ENCODE results near the gene KRT6C.
A peak's percentile ranks its signal among the peaks of the same experiment; 100 is the strongest.

Gene KRT6C

GRCh38 chr12:52434081-52434733 lies 39.4 kb downstream of the KRT6C start, which contains the start of gene KRT75 (continued):
- no peak for TF ChIP-seq ZNF785 (tag by site-specific recombination; IDR thresholded peaks at IDR 0.05)
- TF ChIP-seq SP2 (tag by site-specific recombination; IDR thresholded peaks at IDR 0.05) = peak; percentile 22; the same call in 1 of the 2 replicates
- TF ChIP-seq ZNF558 (tag by site-specific recombination; IDR thresholded peaks at IDR 0.05) = peak; percentile 59; the same call in 1 of the 2 replicates
- TF ChIP-seq ZNF560 (tag by site-specific recombination; IDR thresholded peaks at IDR 0.05; ENCODE audit: borderline replicate concordance) = no peak
- no peak for TF ChIP-seq ZNF677 (tag by site-specific recombination; IDR thresholded peaks at IDR 0.05)
- TF ChIP-seq ZNF704 (tag by site-specific recombination; IDR thresholded peaks at IDR 0.05) = no peak
- no peak for TF ChIP-seq AEBP2 (tag by site-specific recombination; IDR thresholded peaks at IDR 0.05; ENCODE audit: borderline replicate concordance)
- no peak for TF ChIP-seq PRDM1 (tag by site-specific recombination; IDR thresholded peaks at IDR 0.05)
- TF ChIP-seq ZSCAN30 (tag by site-specific recombination; IDR thresholded peaks at IDR 0.05) = no peak
- no peak for TF ChIP-seq SCRT1 (tag by site-specific recombination; IDR thresholded peaks at IDR 0.05; ENCODE audit: borderline replicate concordance)
- no peak for TF ChIP-seq ZNF530 (tag by site-specific recombination; IDR thresholded peaks at IDR 0.05; ENCODE audit: low read depth)
- no peak for TF ChIP-seq BCL6B (tag by site-specific recombination; IDR thresholded peaks at IDR 0.05)
- TF ChIP-seq ZNF843 (tag by site-specific recombination; IDR thresholded peaks at IDR 0.05) = peak; percentile 58; the same call in 1 of the 2 replicates
- TF ChIP-seq ZNF350 (tag by site-specific recombination; IDR thresholded peaks at IDR 0.05) = no peak
- TF ChIP-seq SP3 (tag by site-specific recombination; IDR thresholded peaks at IDR 0.05) = 0 out of 2 replicates have a peak, but pooled peaks have one; percentile 26
- no peak for TF ChIP-seq OVOL3 (tag by site-specific recombination; IDR thresholded peaks at IDR 0.05)
- TF ChIP-seq ZBTB6 (tag by site-specific recombination; IDR thresholded peaks at IDR 0.05) = no peak
- no peak for TF ChIP-seq HOXD13 (CRISPR knock-in tag; IDR thresholded peaks at IDR 0.05; ENCODE audit: borderline replicate concordance)
- peak; percentile 91 for TF ChIP-seq ZNF24 (tag by site-specific recombination; IDR thresholded peaks at IDR 0.05)
- no peak for TF ChIP-seq ZSCAN16 (tag by site-specific recombination; IDR thresholded peaks at IDR 0.05)
- TF ChIP-seq ZBTB49 (tag by site-specific recombination; IDR thresholded peaks at IDR 0.05; ENCODE audit: low read depth) = no peak
- no peak for TF ChIP-seq ZNF433 (tag by site-specific recombination; IDR thresholded peaks at IDR 0.05; ENCODE audit: low read depth)
- TF ChIP-seq CTCF (tag by site-specific recombination; IDR thresholded peaks at IDR 0.05) = no peak
- TF ChIP-seq GLIS2 (tag by site-specific recombination; IDR thresholded peaks at IDR 0.05) = peak; percentile 55
- no peak for TF ChIP-seq ZNF155 (tag by site-specific recombination; IDR thresholded peaks at IDR 0.05)
- 0 out of 2 replicates have a peak, but pooled peaks have one; percentile 21 for TF ChIP-seq ZSCAN23 (tag by site-specific recombination; IDR thresholded peaks at IDR 0.05)
- TF ChIP-seq ZNF114 (tag by site-specific recombination; IDR thresholded peaks at IDR 0.05) = no peak
- TF ChIP-seq ZNF837 (tag by site-specific recombination; IDR thresholded peaks at IDR 0.05) = no peak
- TF ChIP-seq ZNF76 (tag by site-specific recombination; IDR thresholded peaks at IDR 0.05; ENCODE audit: borderline replicate concordance, low read depth) = peak; percentile 18; the same call in 1 of the 2 replicates

All from HEK293 (cell line).